Liver (tissue), 9 donors: Measurements from ENCODE around the gene TSSC4. TPM values are rescaled to one million over a fixed set of nuclear protein-coding genes. Genes with fewer than 3 reads are reported as not detected.

Experiments
- DNase-seq: peaks from one replicate; pipeline ENCODE4 v3.0.0-alpha.2; 2017; ENCODE audit warnings: low spot score
- H3K27ac ChIP-seq, 2 donors: one replicate each; pipeline ENCODE4 v1.7.0; 2013; ENCODE audit warnings: inconsistent platforms in 2 of 2, low read length in 2 of 2, control low read depth in 1 of 2, low read depth in 1 of 2, mild to moderate bottlenecking in 1 of 2
- H3K27me3 ChIP-seq, 4 donors: one replicate each; pipeline versions ENCODE4 v1.6.1 to v1.7.0; 2013; ENCODE audit warnings: low read length in 3 of 4, inconsistent platforms in 1 of 4, mild to moderate bottlenecking in 1 of 4, moderate library complexity in 1 of 4; ENCODE audit not compliant: control insufficient read depth in 4 of 4, insufficient read depth in 4 of 4
- H3K36me3 ChIP-seq, 4 donors: one replicate each; pipeline versions ENCODE4 v1.6.1 to v1.7.0; 2013; ENCODE audit warnings: low read length in 3 of 4, mild to moderate bottlenecking in 3 of 4, low read depth in 1 of 4, moderate library complexity in 1 of 4; ENCODE audit not compliant: control insufficient read depth in 4 of 4, insufficient read depth in 3 of 4
- H3K4me1 ChIP-seq, 4 donors: one replicate each; pipeline versions ENCODE4 v1.6.1 to v1.7.0; 2013; ENCODE audit warnings: low read length in 3 of 4, mild to moderate bottlenecking in 3 of 4, moderate library complexity in 1 of 4; ENCODE audit not compliant: control insufficient read depth in 4 of 4, insufficient read depth in 4 of 4
- H3K4me3 ChIP-seq, 3 donors: one replicate each; pipeline versions ENCODE4 v1.6.1 to v1.7.0; 2013; ENCODE audit warnings: low read length in 3 of 3, control low read depth in 1 of 3, low read depth in 1 of 3, mild to moderate bottlenecking in 1 of 3
- H3K9ac ChIP-seq, 2 donors: one replicate each; pipeline ENCODE4 v1.7.0; 2013; ENCODE audit warnings: low read length in 2 of 2, mild to moderate bottlenecking in 2 of 2, moderate library complexity in 2 of 2, control low read depth in 1 of 2, low read depth in 1 of 2
- H3K9me3 ChIP-seq, 4 donors: one replicate each; pipeline versions ENCODE4 v1.6.1 to v1.7.0; 2013; ENCODE audit warnings: low read length in 3 of 4; ENCODE audit not compliant: control insufficient read depth in 4 of 4
- ATF3 ChIP-seq: IDR thresholded peaks from 2 replicates; pipeline ENCODE4 v1.6.1; 2016; ENCODE audit warnings: antibody characterized with exemption
- EGR1 ChIP-seq, 2 donors: IDR thresholded peaks; 2 replicates each; pipeline ENCODE4 v1.6.1; 2016 to 2018; ENCODE audit warnings: antibody characterized with exemption in 2 of 2, low read depth in 2 of 2
- FOXA1 ChIP-seq: IDR thresholded peaks from 2 replicates; pipeline ENCODE4 v1.6.1; 2016; ENCODE audit warnings: antibody characterized with exemption
- FOXA2 ChIP-seq: IDR thresholded peaks from 2 replicates; pipeline ENCODE4 v1.6.1; 2016; ENCODE audit warnings: antibody characterized with exemption
- GABPA ChIP-seq, 2 donors: IDR thresholded peaks in 1 of 2; conservative IDR thresholded peaks in 1 of 2; 2 replicates each; pipeline ENCODE4 v1.6.1; 2016; ENCODE audit warnings: antibody characterized with exemption in 2 of 2, mild to moderate bottlenecking in 1 of 2, moderate library complexity in 1 of 2
- HNF4A ChIP-seq, 2 donors: conservative IDR thresholded peaks; 2 replicates each; pipeline ENCODE4 v1.6.1; 2016; ENCODE audit warnings: antibody characterized with exemption in 2 of 2, mild to moderate bottlenecking in 2 of 2
- HNF4G ChIP-seq: IDR thresholded peaks from 2 replicates; pipeline ENCODE4 v1.6.1; 2016; ENCODE audit warnings: antibody characterized with exemption
- JUND ChIP-seq, 2 donors: IDR thresholded peaks; 2 replicates each; pipeline ENCODE4 v1.6.1; 2016; ENCODE audit warnings: antibody characterized with exemption in 2 of 2
- NR2F2 ChIP-seq: IDR thresholded peaks from 2 replicates; pipeline ENCODE4 v1.6.1; 2016; ENCODE audit warnings: antibody characterized with exemption
- RAD21 ChIP-seq, 2 donors: IDR thresholded peaks; 2 replicates each; pipeline ENCODE4 v1.6.1; 2016; ENCODE audit warnings: antibody characterized with exemption in 2 of 2, mild to moderate bottlenecking in 2 of 2
- REST ChIP-seq: IDR thresholded peaks from 2 replicates; pipeline ENCODE4 v1.6.1; 2016; ENCODE audit warnings: antibody characterized with exemption, mild to moderate bottlenecking
- RXRA ChIP-seq, 2 donors: IDR thresholded peaks; 2 replicates each; pipeline ENCODE4 v1.6.1; 2017 to 2018; ENCODE audit warnings: antibody characterized with exemption in 2 of 2, mild to moderate bottlenecking in 1 of 2
- SP1 ChIP-seq: IDR thresholded peaks from 2 replicates; pipeline ENCODE4 v1.6.1; 2018; ENCODE audit warnings: antibody characterized with exemption, mild to moderate bottlenecking
- TAF1 ChIP-seq: conservative IDR thresholded peaks from 2 replicates; pipeline ENCODE4 v1.6.1; 2016; ENCODE audit warnings: antibody characterized with exemption, mild to moderate bottlenecking
- YY1 ChIP-seq: IDR thresholded peaks from 2 replicates; pipeline ENCODE4 v1.6.1; 2016; ENCODE audit warnings: antibody characterized with exemption, mild to moderate bottlenecking
- WGBS: extraction: QIAGEN DNeasy Blood & Tissue Kit; methylation state at CpG from one replicate; pipeline ENCODE4 v1.1.7; 2013; 5-methylcytosine and 5-hydroxymethylcytosine counted together
- polyA plus RNA-seq, 2 donors: library from polyadenylated mRNA; stranded (reverse) in 1 of 2; unstranded in 1 of 2; fragments of 200-250 nt in 1 of 2; fragments of >200 nt in 1 of 2; fragmentation: Nextera tagmentation in 1 of 2; extraction: Ambion mirVana in 1 of 2; gene quantifications; one replicate each; pipeline versions ENCODE4 v1.2.1 to v1.2.3, GENCODE V29; 2013 to 2015
- total RNA-seq, 2 donors: library from RNA; depleted of rRNA; stranded (reverse); fragments of >200 nt; gene quantifications; one replicate each; pipeline ENCODE4 v1.2.3, GENCODE V29; 2014
- TF ChIP-seq, protein P1 (sequence below): IDR thresholded peaks from 2 replicates; pipeline ENCODE4 v1.6.1; 2016; ENCODE audit warnings: antibody characterized with exemption
- TF ChIP-seq, protein P2 (sequence below): fragments of 150-350 bp; IDR thresholded peaks from 2 replicates; pipeline ENCODE4 v1.5.1; 2017; ENCODE audit warnings: improper control_type of control experiment, low read depth, low read length; ENCODE audit not compliant: missing input control
- TF ChIP-seq, protein P3 (sequence below): IDR thresholded peaks from 2 replicates; pipeline ENCODE4 v1.6.1; 2016; ENCODE audit warnings: antibody characterized with exemption
- donor health status: healthy.
- donor health status: healthy.
- donor health status: healthy.
- donor health status: healthy.
- donor health status: healthy.

The TSSC4 gene
- total and polyA plus RNA-seq, 4 donors: 15.8 to 19.1 (median 17.6) TPM

- H3K27ac ChIP-seq: no peak overlapping the region
Measured at GRCh38 chr11:2449548-2450320, 49.2 kb downstream of the TSSC4 start.

More at GRCh38 chr11:2449548-2450320, 49.2 kb downstream of the TSSC4 start:
- Histone ChIP-seq H3K9ac (no peak overlapping the region), H3K9me3 (no peaks in the 10 kb centered on the region), H3K27me3 (peaks cover 0 to 3% (median 0%) of the 10 kb centered on the region in 4 donors), H3K36me3 (no peaks in the 10 kb centered on the region), H3K4me3 (no peak overlapping the region), H3K4me1 (peaks cover 0 to 13% (median 0%) of the 10 kb centered on the region in 4 donors)
- WGBS: 70% methylated on average over 26 of the region's 26 CpGs
- no peak for DNase-seq
- TF ChIP-seq JUND (IDR thresholded peaks at IDR 0.05) (no peak), RXRA (IDR thresholded peaks at IDR 0.05) (no peak), TAF1 (no peak), NR2F2 (no peak), YY1 (no peak), HNF4G (no peak), FOXA1 (no peak), HNF4A (conservative IDR thresholded peaks at IDR 0.05) (no peak), RAD21 (IDR thresholded peaks at IDR 0.05) (no peak), ATF3 (no peak), SP1 (no peak), GABPA (IDR thresholded peaks at IDR 0.05 in 1 of 2, conservative IDR thresholded peaks at IDR 0.05 in 1 of 2) (no peak), EGR1 (IDR thresholded peaks at IDR 0.05; ENCODE audit: low read depth in 2 of 2) (no peak), FOXA2 (no peak), REST (no peak)
- TF ChIP-seq, protein P1, sequence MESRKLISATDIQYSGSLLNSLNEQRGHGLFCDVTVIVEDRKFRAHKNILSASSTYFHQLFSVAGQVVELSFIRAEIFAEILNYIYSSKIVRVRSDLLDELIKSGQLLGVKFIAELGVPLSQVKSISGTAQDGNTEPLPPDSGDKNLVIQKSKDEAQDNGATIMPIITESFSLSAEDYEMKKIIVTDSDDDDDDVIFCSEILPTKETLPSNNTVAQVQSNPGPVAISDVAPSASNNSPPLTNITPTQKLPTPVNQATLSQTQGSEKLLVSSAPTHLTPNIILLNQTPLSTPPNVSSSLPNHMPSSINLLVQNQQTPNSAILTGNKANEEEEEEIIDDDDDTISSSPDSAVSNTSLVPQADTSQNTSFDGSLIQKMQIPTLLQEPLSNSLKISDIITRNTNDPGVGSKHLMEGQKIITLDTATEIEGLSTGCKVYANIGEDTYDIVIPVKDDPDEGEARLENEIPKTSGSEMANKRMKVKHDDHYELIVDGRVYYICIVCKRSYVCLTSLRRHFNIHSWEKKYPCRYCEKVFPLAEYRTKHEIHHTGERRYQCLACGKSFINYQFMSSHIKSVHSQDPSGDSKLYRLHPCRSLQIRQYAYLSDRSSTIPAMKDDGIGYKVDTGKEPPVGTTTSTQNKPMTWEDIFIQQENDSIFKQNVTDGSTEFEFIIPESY: no peak
- TF ChIP-seq, protein P2, sequence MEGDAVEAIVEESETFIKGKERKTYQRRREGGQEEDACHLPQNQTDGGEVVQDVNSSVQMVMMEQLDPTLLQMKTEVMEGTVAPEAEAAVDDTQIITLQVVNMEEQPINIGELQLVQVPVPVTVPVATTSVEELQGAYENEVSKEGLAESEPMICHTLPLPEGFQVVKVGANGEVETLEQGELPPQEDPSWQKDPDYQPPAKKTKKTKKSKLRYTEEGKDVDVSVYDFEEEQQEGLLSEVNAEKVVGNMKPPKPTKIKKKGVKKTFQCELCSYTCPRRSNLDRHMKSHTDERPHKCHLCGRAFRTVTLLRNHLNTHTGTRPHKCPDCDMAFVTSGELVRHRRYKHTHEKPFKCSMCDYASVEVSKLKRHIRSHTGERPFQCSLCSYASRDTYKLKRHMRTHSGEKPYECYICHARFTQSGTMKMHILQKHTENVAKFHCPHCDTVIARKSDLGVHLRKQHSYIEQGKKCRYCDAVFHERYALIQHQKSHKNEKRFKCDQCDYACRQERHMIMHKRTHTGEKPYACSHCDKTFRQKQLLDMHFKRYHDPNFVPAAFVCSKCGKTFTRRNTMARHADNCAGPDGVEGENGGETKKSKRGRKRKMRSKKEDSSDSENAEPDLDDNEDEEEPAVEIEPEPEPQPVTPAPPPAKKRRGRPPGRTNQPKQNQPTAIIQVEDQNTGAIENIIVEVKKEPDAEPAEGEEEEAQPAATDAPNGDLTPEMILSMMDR: no peak
- TF ChIP-seq, protein P3, sequence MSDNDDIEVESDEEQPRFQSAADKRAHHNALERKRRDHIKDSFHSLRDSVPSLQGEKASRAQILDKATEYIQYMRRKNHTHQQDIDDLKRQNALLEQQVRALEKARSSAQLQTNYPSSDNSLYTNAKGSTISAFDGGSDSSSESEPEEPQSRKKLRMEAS: no peak
